Testis (tissue), 3 donors: ENCODE results near the gene CLCA2. TPM values are rescaled to one million over a fixed set of nuclear protein-coding genes. Genes with fewer than 3 reads are reported as not detected.

Experiments
- DNase-seq: peaks from one replicate; pipeline ENCODE4 v3.0.0-alpha.2; 2019
- H3K27ac ChIP-seq, 2 donors: fragments of 200-600 bp; sonication (generic); one replicate each; pipeline ENCODE4 v1.5.1; 2019
- H3K27me3 ChIP-seq: fragments of 200-600 bp; sonication (generic); one replicate; pipeline ENCODE4 v1.5.1; 2019
- H3K36me3 ChIP-seq: fragments of 200-600 bp; sonication (generic); one replicate; pipeline ENCODE4 v1.5.1; 2017; ENCODE audit warnings: low read depth; ENCODE audit errors: missing control alignments
- H3K4me1 ChIP-seq: fragments of 200-600 bp; sonication (generic); one replicate; pipeline ENCODE4 v1.5.1; 2019
- H3K4me3 ChIP-seq, 2 donors: fragments of 200-600 bp; sonication (generic); one replicate each; pipeline ENCODE4 v1.5.1; 2017 to 2019
- H3K9me3 ChIP-seq: fragments of 200-600 bp; sonication (generic); one replicate; pipeline ENCODE4 v1.5.1; 2017
- CTCF ChIP-seq, 3 experiments: fragments of 450-650 bp in 2 of 3; fragments of 200-600 bp in 1 of 3; sonication (generic) in 1 of 3; IDR thresholded peaks; one replicate each; pipeline ENCODE4 v1.5.1; 2016 to 2019; ENCODE audit warnings: antibody characterized with exemption in 3 of 3, mild to moderate bottlenecking in 2 of 3, moderate library complexity in 1 of 3
- POLR2A ChIP-seq: fragments of 450-650 bp; IDR thresholded peaks from one replicate; pipeline ENCODE4 v1.6.1; 2017; ENCODE audit warnings: antibody characterized with exemption, mild to moderate bottlenecking, moderate library complexity
- WGBS, 2 donors: methylation state at CpG; one replicate each; pipeline ENCODE4 v1.1.5; 2018; 5-methylcytosine and 5-hydroxymethylcytosine counted together
- intact Hi-C: fragments of 100-400 bp; cut with DNase I; formaldehyde crosslinking; loops from one replicate; pipeline ENCODE4 v1.15.1; 2023; ENCODE audit warnings: low total_unique reads
- polyA plus RNA-seq: library from polyadenylated mRNA; stranded (reverse); fragments of 350-450 nt; fragmentation: Illumina TruSeq; extraction: RNeasy Lipid Tissue Mini Kit (QIAGEN cat#74804); gene quantifications from one replicate; pipeline ENCODE4 v1.2.3, GENCODE V29; 2014; ENCODE audit warnings: low read depth, low replicate concordance; ENCODE audit not compliant: insufficient read depth
- total RNA-seq, 2 donors: library from RNA; depleted of rRNA; stranded (reverse); fragments of >200 nt; gene quantifications; one replicate each; pipeline ENCODE4 v1.2.3, GENCODE V29; 2016

Gene CLCA2
- total and polyA plus RNA-seq, 3 donors from 2014 or later, result 1.7 to 4.5 (median 2.6) TPM

GRCh38 chr1:86477256-86477655 lies 53.3 kb downstream of the CLCA2 start:
- intact Hi-C loops, result no loop called here
- no peaks in the 10 kb centered on the region for H3K27me3 ChIP-seq
- no peak for DNase-seq
- no peaks in the 10 kb centered on the region for H3K4me1 ChIP-seq
- no peak overlapping the region for H3K4me3 ChIP-seq
- WGBS, 2 donors, result 70 to 73% methylated on average over 4 of the region's 4 CpGs
- H3K36me3 ChIP-seq, result no peaks in the 10 kb centered on the region
- no peak for TF ChIP-seq POLR2A
- TF ChIP-seq CTCF (IDR thresholded peaks at IDR 0.05), result no peak
- H3K9me3 ChIP-seq, result no peaks in the 10 kb centered on the region
- no peak overlapping the region for H3K27ac ChIP-seq

GRCh38 chr1:86477682-86478081 lies 53.7 kb downstream of the CLCA2 start:
- 56 to 61% methylated on average over 4 of the region's 4 CpGs for WGBS, 2 donors
- TF ChIP-seq CTCF (IDR thresholded peaks at IDR 0.05) (no peak), POLR2A (no peak)
- H3K27ac ChIP-seq, result no peak overlapping the region
- H3K4me1 ChIP-seq, result no peaks in the 10 kb centered on the region
- intact Hi-C loops, result no loop called here
- no peaks in the 10 kb centered on the region for H3K9me3 ChIP-seq
- no peaks in the 10 kb centered on the region for H3K27me3 ChIP-seq
- no peak for DNase-seq
- H3K4me3 ChIP-seq, result no peak overlapping the region
- no peaks in the 10 kb centered on the region for H3K36me3 ChIP-seq

GRCh38 chr1:86478416-86479156 lies 54.6 kb downstream of the CLCA2 start:
- WGBS, 2 donors, result 66 to 69% methylated on average over 5 of the region's 5 CpGs
- Histone ChIP-seq H3K27ac (no peak overlapping the region), H3K4me3 (no peak overlapping the region), H3K9me3 (no peaks in the 10 kb centered on the region), H3K36me3 (no peaks in the 10 kb centered on the region), H3K4me1 (no peaks in the 10 kb centered on the region), H3K27me3 (no peaks in the 10 kb centered on the region)
- intact Hi-C loops, result no loop called here
- TF ChIP-seq POLR2A (no peak), CTCF (IDR thresholded peaks at IDR 0.05) (no peak)
- DNase-seq, result no peak

- no peaks in the 10 kb centered on the region for H3K4me1 ChIP-seq
- H3K9me3 ChIP-seq, result no peaks in the 10 kb centered on the region
- TF ChIP-seq POLR2A (no peak), CTCF (IDR thresholded peaks at IDR 0.05) (no peak)
- no peak overlapping the region for H3K27ac ChIP-seq
- no peak for DNase-seq
- no peaks in the 10 kb centered on the region for H3K27me3 ChIP-seq
- WGBS, 2 donors, result 85 to 91% methylated on average over 4 of the region's 4 CpGs
- no peak overlapping the region for H3K4me3 ChIP-seq
- intact Hi-C loops, result no loop called here
- H3K36me3 ChIP-seq, result no peaks in the 10 kb centered on the region
Measured at GRCh38 chr1:86481966-86482365, 58.0 kb downstream of the CLCA2 start.
